GM12801 (cell line): ENCODE results near the gene CEMP1.

Experiments used
- TF ChIP-seq, protein P1 (sequence below): IDR thresholded peaks from one replicate; pipeline ENCODE4 v1.5.1; 2011; ENCODE audit warnings: control low read depth; ENCODE audit not compliant: insufficient read length; ENCODE audit errors: extremely low read depth

CEMP1 gene

DNA sequence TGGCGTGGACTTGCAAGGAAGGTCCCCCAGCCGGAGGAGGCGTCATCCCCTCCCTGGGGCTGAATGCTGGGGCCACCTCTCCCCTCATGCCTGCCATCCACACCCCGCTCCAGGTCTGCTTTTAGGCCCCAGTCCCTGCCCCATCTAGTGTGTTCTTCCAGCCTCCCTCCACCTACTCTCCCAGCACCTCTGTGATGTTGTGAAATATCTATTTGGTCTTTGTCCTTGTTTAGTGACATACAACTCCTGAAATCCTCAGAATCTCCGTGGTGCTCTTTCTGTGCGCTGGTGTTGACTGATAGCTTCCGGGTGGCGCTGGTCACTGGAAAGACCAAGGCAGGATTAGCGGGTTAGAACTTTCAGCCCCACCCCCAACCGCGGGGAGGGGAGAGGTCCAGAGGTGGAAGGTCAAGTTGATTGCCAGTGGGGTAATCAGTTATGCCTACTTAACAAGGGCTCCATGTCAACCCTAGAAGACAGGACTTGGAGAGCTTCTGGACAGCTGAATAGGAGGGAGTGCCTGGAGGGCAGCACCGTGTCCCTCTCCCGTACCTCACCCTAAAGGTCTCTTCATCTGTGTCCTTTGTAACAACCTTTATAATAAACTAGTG lies 46.2 kb downstream of the CEMP1 start:
- TF ChIP-seq, protein P1, sequence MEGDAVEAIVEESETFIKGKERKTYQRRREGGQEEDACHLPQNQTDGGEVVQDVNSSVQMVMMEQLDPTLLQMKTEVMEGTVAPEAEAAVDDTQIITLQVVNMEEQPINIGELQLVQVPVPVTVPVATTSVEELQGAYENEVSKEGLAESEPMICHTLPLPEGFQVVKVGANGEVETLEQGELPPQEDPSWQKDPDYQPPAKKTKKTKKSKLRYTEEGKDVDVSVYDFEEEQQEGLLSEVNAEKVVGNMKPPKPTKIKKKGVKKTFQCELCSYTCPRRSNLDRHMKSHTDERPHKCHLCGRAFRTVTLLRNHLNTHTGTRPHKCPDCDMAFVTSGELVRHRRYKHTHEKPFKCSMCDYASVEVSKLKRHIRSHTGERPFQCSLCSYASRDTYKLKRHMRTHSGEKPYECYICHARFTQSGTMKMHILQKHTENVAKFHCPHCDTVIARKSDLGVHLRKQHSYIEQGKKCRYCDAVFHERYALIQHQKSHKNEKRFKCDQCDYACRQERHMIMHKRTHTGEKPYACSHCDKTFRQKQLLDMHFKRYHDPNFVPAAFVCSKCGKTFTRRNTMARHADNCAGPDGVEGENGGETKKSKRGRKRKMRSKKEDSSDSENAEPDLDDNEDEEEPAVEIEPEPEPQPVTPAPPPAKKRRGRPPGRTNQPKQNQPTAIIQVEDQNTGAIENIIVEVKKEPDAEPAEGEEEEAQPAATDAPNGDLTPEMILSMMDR = no peak

DNA sequence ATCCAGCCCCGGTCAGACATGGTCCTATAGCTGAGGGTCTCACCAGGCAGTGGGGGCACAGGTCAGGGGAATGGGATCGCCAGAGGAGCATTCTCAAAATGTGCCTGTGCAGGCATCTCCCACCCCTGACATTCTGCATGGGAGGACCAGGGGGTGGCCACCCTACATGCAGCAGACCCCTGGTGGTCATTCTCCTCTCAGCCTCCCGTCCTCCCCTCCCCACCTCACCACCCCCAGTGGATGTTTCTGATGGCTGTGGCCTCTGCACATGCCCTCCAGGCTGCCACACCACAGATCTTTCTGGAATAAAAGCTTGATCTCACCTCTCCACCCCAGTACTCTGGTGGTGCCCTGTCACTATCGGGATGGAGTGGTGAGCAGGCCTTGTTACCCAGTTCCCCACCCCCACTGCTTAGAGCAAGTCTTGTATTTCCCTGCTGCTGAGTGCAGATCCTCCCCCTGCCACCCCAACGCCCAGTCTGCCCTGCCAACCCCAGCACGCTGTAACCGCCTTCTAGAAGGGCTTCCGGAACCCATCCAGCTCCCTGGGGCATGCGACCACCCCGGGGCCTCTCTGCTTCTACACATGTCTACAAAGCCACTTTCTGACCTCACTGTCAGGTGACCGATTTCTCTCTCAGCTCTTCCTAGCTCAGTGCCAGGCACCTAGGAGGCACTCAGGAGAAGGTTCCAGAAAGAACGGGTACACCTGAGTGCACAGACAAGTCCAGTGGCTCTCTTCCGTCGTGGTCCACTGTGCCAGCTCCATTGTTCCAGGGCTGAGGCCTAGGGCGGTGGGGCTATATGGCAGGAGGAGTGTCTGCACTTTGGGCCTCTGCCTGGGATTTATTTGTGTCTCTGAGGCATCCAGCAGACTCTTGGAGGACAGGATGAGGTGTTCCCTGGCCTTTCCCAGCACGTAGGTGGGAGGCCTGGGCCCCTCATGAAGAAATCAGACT lies 47.0 kb downstream of the CEMP1 start:
- TF ChIP-seq, protein P1 = no peak

DNA sequence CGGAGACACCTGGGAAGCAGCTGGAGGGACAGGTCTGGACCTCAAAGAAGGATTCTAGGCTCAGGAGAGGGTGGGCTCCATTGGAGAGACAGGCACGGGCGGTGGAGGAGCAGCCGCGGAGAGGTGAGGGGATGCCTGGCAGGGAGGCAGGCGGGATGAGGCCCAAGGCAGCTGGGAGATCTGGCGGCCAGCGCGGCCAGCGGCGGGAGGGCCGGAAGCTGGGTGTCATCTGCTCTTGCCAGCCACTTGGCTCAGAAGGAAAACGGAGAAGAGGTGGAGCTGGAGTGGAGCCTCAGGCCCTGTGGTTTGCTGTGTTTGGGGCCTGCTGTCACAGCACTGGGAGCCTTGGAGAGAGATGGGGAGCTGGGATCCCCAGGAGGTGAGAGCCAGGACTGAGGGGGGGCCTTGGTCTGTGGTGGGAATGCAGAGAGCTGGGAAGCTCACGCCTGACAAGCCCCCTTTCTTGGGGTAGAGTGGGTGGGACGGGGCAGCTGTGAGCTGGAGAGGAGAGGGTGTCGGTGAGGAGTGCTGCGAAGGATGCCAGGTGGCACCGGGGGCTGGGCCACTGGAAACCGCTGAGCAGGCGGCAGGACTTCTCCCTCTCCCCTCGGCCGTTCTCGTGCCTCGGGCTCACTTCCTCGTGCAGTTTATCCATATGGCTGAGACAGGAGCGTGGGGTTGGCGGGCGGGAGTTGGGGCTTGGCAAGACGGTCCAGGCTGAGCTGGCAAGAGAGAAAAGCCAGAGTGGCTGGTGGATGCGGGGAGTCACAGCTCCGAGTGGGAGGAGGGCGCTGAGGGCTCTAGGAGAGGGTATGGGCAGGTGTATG lies 48.3 kb downstream of the CEMP1 start:
- TF ChIP-seq, protein P1 = no peak

DNA sequence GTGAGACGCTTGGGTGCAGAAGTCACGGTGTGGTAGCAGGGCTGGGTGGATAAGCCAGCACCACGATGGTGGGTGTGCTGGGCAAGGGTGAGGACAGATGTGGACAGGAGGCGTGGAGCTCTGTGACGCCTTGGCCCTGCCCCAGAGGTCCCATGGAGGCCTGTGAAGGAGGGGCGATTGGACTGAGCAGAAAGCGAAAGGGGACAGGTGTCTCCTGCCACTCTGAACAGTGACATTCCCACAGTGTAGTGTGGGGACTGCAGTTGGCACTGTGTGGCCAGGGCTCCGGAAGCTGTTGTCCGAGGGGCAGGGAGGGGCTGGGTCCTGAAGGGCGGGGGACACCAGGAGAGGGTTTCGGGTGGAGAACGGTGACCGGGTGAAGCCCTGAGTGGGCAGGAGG lies 49.0 kb downstream of the CEMP1 start:
- TF ChIP-seq, protein P1 = no peak

DNA sequence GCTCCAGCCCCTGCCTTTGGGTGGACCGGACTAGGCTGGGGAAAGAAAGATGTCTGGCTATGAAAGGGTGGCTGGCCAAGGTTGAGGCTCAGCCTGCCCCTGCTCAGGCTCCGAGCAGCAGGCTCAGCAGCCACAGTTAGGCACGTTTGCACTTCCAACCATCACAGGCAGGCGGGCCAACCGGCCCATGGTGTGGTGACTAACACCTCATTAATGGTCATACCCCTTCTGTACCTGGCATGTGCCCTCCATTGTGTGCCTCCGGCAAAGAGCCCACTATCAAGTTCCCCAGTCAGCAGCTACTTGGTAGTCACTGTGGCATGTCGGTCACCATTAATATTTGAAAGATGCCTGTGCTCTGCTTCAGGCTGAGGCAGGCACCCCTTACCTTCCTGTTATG lies 49.5 kb downstream of the CEMP1 start:
- TF ChIP-seq, protein P1 = no peak

DNA sequence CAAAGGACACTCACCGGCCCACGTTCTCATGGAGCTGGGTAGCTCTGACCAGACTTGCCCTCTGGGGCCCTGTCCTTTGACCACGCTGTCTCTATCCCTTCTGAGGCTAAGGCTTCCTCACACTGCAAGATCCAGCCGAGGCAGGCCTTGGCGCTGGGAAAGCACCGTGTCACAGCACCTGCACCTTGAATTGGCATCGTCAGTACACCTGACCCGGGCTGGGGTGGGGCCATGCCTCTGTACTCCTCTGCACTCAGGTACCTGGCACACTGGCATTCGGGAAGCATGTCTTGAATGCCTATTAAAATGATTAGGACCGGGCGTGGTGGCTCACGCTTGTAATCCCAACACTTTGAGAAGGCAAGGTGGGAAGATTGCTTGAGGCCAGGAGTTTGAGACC lies 50.3 kb downstream of the CEMP1 start:
- TF ChIP-seq, protein P1 = no peak
